RWPE2 (cell line): ENCODE results near the gene DPRX.

Experiments
- ATAC-seq: fragments of 200-7000 bp; cut with Tn5 transposase; 3 replicates; pipeline ENCODE4 v1.9.1; 2021; ENCODE audit warnings: low read depth
- DNase-seq: peaks from one replicate; pipeline ENCODE4 v3.0.0-alpha.2; 2020; ENCODE audit warnings: low spot score
- H3K27ac ChIP-seq: fragments of 450-650 bp; 2 replicates; pipeline ENCODE4 v1.5.1; 2017; ENCODE audit warnings: mild to moderate bottlenecking; ENCODE audit not compliant: poor library complexity, severe bottlenecking
- H3K27me3 ChIP-seq: fragments of 250-450 bp; sonication (Bioruptor Pico); 2 replicates; pipeline ENCODE4 v1.5.1; 2021; ENCODE audit warnings: mild to moderate bottlenecking, moderate library complexity; ENCODE audit not compliant: insufficient read depth, poor library complexity, severe bottlenecking
- H3K36me3 ChIP-seq: fragments of 250-450 bp; sonication (Bioruptor Pico); 2 replicates; pipeline ENCODE4 v1.5.1; 2020; ENCODE audit warnings: low read depth, mild to moderate bottlenecking, moderate library complexity
- H3K4me1 ChIP-seq: fragments of 250-450 bp; sonication (Bioruptor Pico); 2 replicates; pipeline ENCODE4 v1.5.1; 2021; ENCODE audit warnings: mild to moderate bottlenecking, moderate library complexity; ENCODE audit not compliant: insufficient read depth, poor library complexity, severe bottlenecking
- H3K4me3 ChIP-seq: fragments of 250-450 bp; sonication (Bioruptor Pico); 2 replicates; pipeline ENCODE4 v1.5.1; 2021; ENCODE audit warnings: mild to moderate bottlenecking, moderate library complexity; ENCODE audit not compliant: severe bottlenecking
- H3K9me3 ChIP-seq: fragments of 250-450 bp; sonication (Bioruptor Pico); 2 replicates; pipeline ENCODE4 v1.5.1; 2021; ENCODE audit warnings: mild to moderate bottlenecking, moderate library complexity; ENCODE audit not compliant: severe bottlenecking
- CTCF ChIP-seq: fragments of 450-650 bp; IDR thresholded peaks from one replicate; pipeline ENCODE4 v1.5.1; 2017; ENCODE audit warnings: mild to moderate bottlenecking, moderate library complexity; ENCODE audit not compliant: poor library complexity, severe bottlenecking

The DPRX gene

GRCh38 chr19:53608381-53608780 lies 23.4 kb upstream of the DPRX start:
- H3K27ac ChIP-seq: no peak overlapping the region
- no peaks in the 10 kb centered on the region for H3K9me3 ChIP-seq
- no peak for TF ChIP-seq CTCF
- no peaks in the 10 kb centered on the region for H3K4me1 ChIP-seq
- H3K36me3 ChIP-seq: no peaks in the 10 kb centered on the region
- H3K4me3 ChIP-seq: no peak overlapping the region
- no peak for ATAC-seq
- no peak for DNase-seq
- no peaks in the 10 kb centered on the region for H3K27me3 ChIP-seq

- Histone ChIP-seq H3K4me3 (no peak overlapping the region), H3K36me3 (no peaks in the 10 kb centered on the region), H3K27me3 (no peaks in the 10 kb centered on the region), H3K9me3 (no peaks in the 10 kb centered on the region), H3K27ac (no peak overlapping the region), H3K4me1 (no peaks in the 10 kb centered on the region)
- no peak for TF ChIP-seq CTCF
- no peak for DNase-seq
- no peak for ATAC-seq
Observed at GRCh38 chr19:53612762-53613526, 18.9 kb upstream of the DPRX start.

GRCh38 chr19:53621885-53622740 lies 9.7 kb upstream of the DPRX start:
- H3K27ac ChIP-seq: peak overlapping the region; percentile 50
- H3K36me3 ChIP-seq: no peaks in the 10 kb centered on the region
- H3K4me3 ChIP-seq: no peak overlapping the region
- H3K27me3 ChIP-seq: no peaks in the 10 kb centered on the region
- peaks cover 9% of the 10 kb centered on the region for H3K4me1 ChIP-seq
- ATAC-seq: peak; percentile 68
- no peaks in the 10 kb centered on the region for H3K9me3 ChIP-seq
- no peak for DNase-seq
- TF ChIP-seq CTCF: no peak

- Histone ChIP-seq H3K27me3 (no peaks in the 10 kb centered on the region), H3K4me1 (peaks cover 9% of the 10 kb centered on the region), H3K27ac (no peak overlapping the region), H3K36me3 (no peaks in the 10 kb centered on the region), H3K9me3 (no peaks in the 10 kb centered on the region), H3K4me3 (no peak overlapping the region)
- no peak for TF ChIP-seq CTCF
- no peak for ATAC-seq
- DNase-seq: no peak
Observed at GRCh38 chr19:53624771-53625545, 6.8 kb upstream of the DPRX start.
